GDM1 (cell line): ENCODE results near the gene FAM216A.
"Not testable (repeated sequence)": the region's sequence is repeated elsewhere in the genome, so short reads cannot be mapped to it uniquely, and the experiment has no call there.

Source experiments
- DNase-seq: peaks from one replicate; lab custom pipeline; 2025; lab: John Stamatoyannopoulos, UW

FAM216A gene

GRCh38 chr12:110501399-110501751 is 32.7 kb downstream of the FAM216A start:
- DNase-seq = peak; percentile 51

- DNase-seq = peak; percentile 97
Observed at GRCh38 chr12:110501752-110502738, 33.4 kb downstream of the FAM216A start, which contains the start of the genes RAD9B and VPS29. Gene RAD9B, plus strand, starts transcription at chr12:110502331. Its CDS starts 7 bp downstream, at chr12:110502338. Gene VPS29, minus strand, starts transcription at chr12:110502111. Its CDS starts 60 bp downstream, at chr12:110502051.

GRCh38 chr12:110503432-110503831 is 34.8 kb downstream of the FAM216A start:
- DNase-seq = no peak

GRCh38 chr12:110505332-110505731 is 36.7 kb downstream of the FAM216A start:
- no peak for DNase-seq

- no peak for DNase-seq
Observed at GRCh38 chr12:110508071-110508586, 39.5 kb downstream of the FAM216A start.

GRCh38 chr12:110513842-110514241 is 45.2 kb downstream of the FAM216A start:
- DNase-seq = no peak

- no peak for DNase-seq
Observed at GRCh38 chr12:110514363-110514762, 45.7 kb downstream of the FAM216A start.

GRCh38 chr12:110516995-110517394 is 48.4 kb downstream of the FAM216A start:
- DNase-seq = no peak

- DNase-seq = not testable (repeated sequence)
Observed at GRCh38 chr12:110518014-110518413, 49.4 kb downstream of the FAM216A start.

GRCh38 chr12:110520876-110521712 is 52.4 kb downstream of the FAM216A start:
- not testable (repeated sequence) for DNase-seq

- no peak for DNase-seq
Observed at GRCh38 chr12:110528277-110528839, 59.7 kb downstream of the FAM216A start.

- no peak for DNase-seq
Observed at GRCh38 chr12:110530511-110530910, 61.9 kb downstream of the FAM216A start.

- DNase-seq = no peak
Observed at GRCh38 chr12:110531741-110532333, 63.2 kb downstream of the FAM216A start.

- DNase-seq = no peak
Observed at GRCh38 chr12:110532644-110533043, 64.0 kb downstream of the FAM216A start.

- no peak for DNase-seq
Observed at GRCh38 chr12:110533607-110534006, 65.0 kb downstream of the FAM216A start.

GRCh38 chr12:110534811-110535210 is 66.2 kb downstream of the FAM216A start:
- no peak for DNase-seq

GRCh38 chr12:110536834-110537604 is 68.4 kb downstream of the FAM216A start:
- DNase-seq = no peak

GRCh38 chr12:110537605-110538409 is 69.2 kb downstream of the FAM216A start:
- no peak for DNase-seq

GRCh38 chr12:110538869-110539622 is 70.4 kb downstream of the FAM216A start:
- DNase-seq = no peak
